SK-N-SH (cell line): Measurements from ENCODE around the gene SYNJ1. TPM values are rescaled to one million over a fixed set of nuclear protein-coding genes. Genes with fewer than 3 reads are reported as not detected.

Experiments used
- CTCF ChIA-PET: fragments of 300-600, 350-600 bp; formaldehyde crosslinking; extraction: SDS; loops from one replicate; lab custom pipeline; 2021; lab: Yijun Ruan, JAX
- POLR2A ChIA-PET: fragments of 350-600 bp; sonication (Branson Sonifier 250); formaldehyde crosslinking; extraction: SDS; loops from one replicate; lab custom pipeline; 2020; ENCODE audit warnings: antibody characterized with exemption, inconsistent platforms; lab: Yijun Ruan, JAX
- DNase-seq: peaks from one replicate; pipeline ENCODE4 v3.0.0; 2012
- H2AFZ ChIP-seq: fragments of 200-600 bp; sonication (generic); 2 replicates; pipeline ENCODE4 v1.8.1; 2016; ENCODE audit warnings: antibody characterized with exemption, mild to moderate bottlenecking, low read depth
- H3F3A ChIP-seq: fragments of 200-600 bp; sonication (generic); replicated peaks from 2 replicates; pipeline ENCODE3; 2016; ENCODE audit warnings: antibody characterized with exemption, mild to moderate bottlenecking; ENCODE audit not compliant: insufficient read depth
- H3K27ac ChIP-seq, 2 experiments: fragments of 200-500 bp in 1 of 2; fragments of 200-600 bp in 1 of 2; sonication (Bioruptor generic) in 1 of 2; sonication (generic), shearing (Covaris generic) in 1 of 2; 2 replicates each; pipeline versions ENCODE4 v1.5.1 to v1.6.1; 2014 to 2016; ENCODE audit warnings: low read depth in 2 of 2, inconsistent platforms in 1 of 2, low read length in 1 of 2, mild to moderate bottlenecking in 1 of 2, mixed read lengths in 1 of 2
- H3K27me3 ChIP-seq: fragments of 200-600 bp; sonication (generic), shearing (Covaris generic); 2 replicates; pipeline ENCODE4 v1.6.1; 2016; ENCODE audit warnings: mixed run types; ENCODE audit not compliant: insufficient read depth
- H3K36me3 ChIP-seq, 2 experiments: fragments of 200-500 bp in 1 of 2; fragments of 200-600 bp in 1 of 2; sonication (Bioruptor generic) in 1 of 2; sonication (generic) in 1 of 2; replicated peaks in 1 of 2; 2 replicates each; pipeline versions ENCODE3 to v1.5.1; 2014 to 2016; ENCODE audit warnings: low read length in 1 of 2, mild to moderate bottlenecking in 1 of 2; ENCODE audit not compliant: insufficient read depth in 2 of 2, control insufficient read depth in 1 of 2
- H3K4me1 ChIP-seq, 2 experiments: fragments of 200-500 bp in 1 of 2; fragments of 200-600 bp in 1 of 2; sonication (Bioruptor generic) in 1 of 2; sonication (generic), shearing (Covaris generic) in 1 of 2; 2 replicates each; pipeline versions ENCODE4 v1.5.1 to v1.6.1; 2014 to 2016; ENCODE audit warnings: low read depth in 1 of 2, low read length in 1 of 2, mixed run types in 1 of 2; ENCODE audit not compliant: insufficient read depth in 2 of 2, control insufficient read depth in 1 of 2
- H3K4me2 ChIP-seq: fragments of 200-600 bp; sonication (generic), shearing (Covaris generic); 2 replicates; pipeline ENCODE4 v1.6.1; 2017; ENCODE audit warnings: mixed run types
- H3K4me3 ChIP-seq, 2 experiments: fragments of 200-500 bp in 1 of 2; fragments of 200-600 bp in 1 of 2; sonication (Bioruptor generic) in 1 of 2; sonication (generic), shearing (Covaris generic) in 1 of 2; 2 replicates each; pipeline versions ENCODE4 v1.5.1 to v1.8.1; 2014 to 2016; ENCODE audit warnings: low read depth in 2 of 2, inconsistent platforms in 1 of 2, low read length in 1 of 2, mild to moderate bottlenecking in 1 of 2, mixed read lengths in 1 of 2, moderate library complexity in 1 of 2
- H3K79me2 ChIP-seq: fragments of 200-600 bp; sonication (generic); 2 replicates; pipeline ENCODE4 v1.8.1; 2017; ENCODE audit warnings: mild to moderate bottlenecking; ENCODE audit not compliant: insufficient read depth
- H3K9ac ChIP-seq: fragments of 200-600 bp; sonication (generic); 2 replicates; pipeline ENCODE4 v1.6.1; 2017; ENCODE audit warnings: mixed run types
- H3K9me2 ChIP-seq: fragments of 200-600 bp; sonication (generic); 2 replicates; pipeline ENCODE4 v1.6.1; 2017; ENCODE audit warnings: mixed run types
- H3K9me3 ChIP-seq: fragments of 200-600 bp; sonication (generic); 2 replicates; pipeline ENCODE4 v1.6.1; 2017; ENCODE audit warnings: mixed run types, mild to moderate bottlenecking, moderate library complexity
- H4K20me1 ChIP-seq: fragments of 200-600 bp; sonication (generic); 2 replicates; pipeline ENCODE4 v1.6.1; 2017; ENCODE audit warnings: mild to moderate bottlenecking, mixed run types; ENCODE audit not compliant: insufficient read depth
- FOSL2 ChIP-seq: IDR thresholded peaks from 2 replicates; pipeline ENCODE4 v1.4.0; 2012; ENCODE audit warnings: low read depth, mild to moderate bottlenecking, moderate library complexity, borderline replicate concordance
- FOXM1 ChIP-seq: IDR thresholded peaks from 2 replicates; pipeline ENCODE4 v1.4.0; 2012; ENCODE audit warnings: low read depth, mild to moderate bottlenecking
- GABPA ChIP-seq: IDR thresholded peaks from 2 replicates; pipeline ENCODE4 v1.4.0; 2012; ENCODE audit warnings: low read depth, mild to moderate bottlenecking
- NFIC ChIP-seq: IDR thresholded peaks from 2 replicates; pipeline ENCODE4 v1.4.0; 2012; ENCODE audit warnings: borderline replicate concordance
- TEAD4 ChIP-seq: IDR thresholded peaks from 2 replicates; pipeline ENCODE4 v1.4.0; 2012; ENCODE audit warnings: mild to moderate bottlenecking, borderline replicate concordance; ENCODE audit not compliant: insufficient read depth
- WGBS: methylation state at CpG from one replicate; pipeline ENCODE4 v1.1.6; 2017; ENCODE audit warnings: low lambda C conversion rate; 5-methylcytosine and 5-hydroxymethylcytosine counted together
- polyA plus RNA-seq, 3 experiments: library from polyadenylated mRNA; depleted of rRNA; stranded (reverse); fragments of >200 nt; gene quantifications; 2 replicates each; pipeline ENCODE4 v1.2.3, GENCODE V29; 2012
- TF ChIP-seq, protein P1 (sequence below): IDR thresholded peaks from 2 replicates; pipeline ENCODE4 v1.6.1; 2012; ENCODE audit warnings: mild to moderate bottlenecking, low read depth, low read length, moderate library complexity
- TF ChIP-seq, protein P2 (sequence below): fragments of 200-600 bp; sonication (generic); IDR thresholded peaks from 2 replicates; pipeline ENCODE4 v1.6.1; 2017; ENCODE audit warnings: antibody characterized with exemption, mild to moderate bottlenecking, moderate library complexity
- TF ChIP-seq, protein P3 (sequence below): IDR thresholded peaks from 2 replicates; pipeline ENCODE4; 2012
- TF ChIP-seq, protein P4 (sequence below): fragments of 150-350 bp; IDR thresholded peaks from 2 replicates; pipeline ENCODE4 v1.6.1; 2017; ENCODE audit warnings: antibody characterized with exemption, low read length, low read depth, borderline replicate concordance
- TF ChIP-seq, protein P5 (sequence below): fragments of 150-350 bp; IDR thresholded peaks from 2 replicates; pipeline ENCODE4 v1.6.1; 2016; ENCODE audit warnings: mild to moderate bottlenecking, low read depth, low read length

SYNJ1 gene
- polyA plus RNA-seq, 1 of the 3 experiments (the other 2 are of a cell fraction) = 3.3 TPM

DNA sequence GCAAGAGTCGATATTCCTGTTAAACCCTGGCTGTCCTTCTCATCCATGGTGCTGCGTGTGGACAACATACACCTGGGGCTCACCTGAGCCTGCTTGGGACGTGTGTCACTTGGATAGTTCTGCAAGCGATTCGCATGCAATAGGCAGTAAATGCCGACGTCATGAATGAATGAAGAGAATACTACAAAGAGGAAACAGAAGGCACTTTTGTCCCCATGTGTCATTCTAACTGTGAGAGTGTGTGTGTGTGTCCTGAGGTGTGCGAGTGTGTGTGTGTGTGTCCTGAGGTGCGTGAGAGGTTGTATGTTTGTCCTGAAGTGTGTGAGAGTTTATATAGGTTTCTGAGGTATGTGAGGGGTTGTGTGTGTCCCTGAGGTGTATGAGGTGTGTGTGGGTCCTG, 141.8 kb downstream of the SYNJ1 start:
- CTCF ChIA-PET = interaction anchor here (1.3 kb wide), 1 partner anchor 183 kb away, joined by 4 read pairs; no protein-coding TSS in a partner anchor
- WGBS = 76% methylated on average over 9 of the region's 9 CpGs
- no peak overlapping the region for H3K4me2 ChIP-seq
- no peak overlapping the region for H3K27ac ChIP-seq
- H3K9ac ChIP-seq = no peak overlapping the region
- H4K20me1 ChIP-seq = no peaks in the 10 kb centered on the region
- H3K79me2 ChIP-seq = no peaks in the 10 kb centered on the region
- H3F3A ChIP-seq = no peaks in the 10 kb centered on the region
- no peaks in the 10 kb centered on the region for H3K36me3 ChIP-seq
- H3K4me1 ChIP-seq = no peaks in the 10 kb centered on the region
- TF ChIP-seq NFIC (no peak), GABPA (no peak), FOSL2 (no peak), TEAD4 (no peak), FOXM1 (no peak)
- TF ChIP-seq, protein P1, sequence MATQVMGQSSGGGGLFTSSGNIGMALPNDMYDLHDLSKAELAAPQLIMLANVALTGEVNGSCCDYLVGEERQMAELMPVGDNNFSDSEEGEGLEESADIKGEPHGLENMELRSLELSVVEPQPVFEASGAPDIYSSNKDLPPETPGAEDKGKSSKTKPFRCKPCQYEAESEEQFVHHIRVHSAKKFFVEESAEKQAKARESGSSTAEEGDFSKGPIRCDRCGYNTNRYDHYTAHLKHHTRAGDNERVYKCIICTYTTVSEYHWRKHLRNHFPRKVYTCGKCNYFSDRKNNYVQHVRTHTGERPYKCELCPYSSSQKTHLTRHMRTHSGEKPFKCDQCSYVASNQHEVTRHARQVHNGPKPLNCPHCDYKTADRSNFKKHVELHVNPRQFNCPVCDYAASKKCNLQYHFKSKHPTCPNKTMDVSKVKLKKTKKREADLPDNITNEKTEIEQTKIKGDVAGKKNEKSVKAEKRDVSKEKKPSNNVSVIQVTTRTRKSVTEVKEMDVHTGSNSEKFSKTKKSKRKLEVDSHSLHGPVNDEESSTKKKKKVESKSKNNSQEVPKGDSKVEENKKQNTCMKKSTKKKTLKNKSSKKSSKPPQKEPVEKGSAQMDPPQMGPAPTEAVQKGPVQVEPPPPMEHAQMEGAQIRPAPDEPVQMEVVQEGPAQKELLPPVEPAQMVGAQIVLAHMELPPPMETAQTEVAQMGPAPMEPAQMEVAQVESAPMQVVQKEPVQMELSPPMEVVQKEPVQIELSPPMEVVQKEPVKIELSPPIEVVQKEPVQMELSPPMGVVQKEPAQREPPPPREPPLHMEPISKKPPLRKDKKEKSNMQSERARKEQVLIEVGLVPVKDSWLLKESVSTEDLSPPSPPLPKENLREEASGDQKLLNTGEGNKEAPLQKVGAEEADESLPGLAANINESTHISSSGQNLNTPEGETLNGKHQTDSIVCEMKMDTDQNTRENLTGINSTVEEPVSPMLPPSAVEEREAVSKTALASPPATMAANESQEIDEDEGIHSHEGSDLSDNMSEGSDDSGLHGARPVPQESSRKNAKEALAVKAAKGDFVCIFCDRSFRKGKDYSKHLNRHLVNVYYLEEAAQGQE = no peak
- TF ChIP-seq, protein P2, sequence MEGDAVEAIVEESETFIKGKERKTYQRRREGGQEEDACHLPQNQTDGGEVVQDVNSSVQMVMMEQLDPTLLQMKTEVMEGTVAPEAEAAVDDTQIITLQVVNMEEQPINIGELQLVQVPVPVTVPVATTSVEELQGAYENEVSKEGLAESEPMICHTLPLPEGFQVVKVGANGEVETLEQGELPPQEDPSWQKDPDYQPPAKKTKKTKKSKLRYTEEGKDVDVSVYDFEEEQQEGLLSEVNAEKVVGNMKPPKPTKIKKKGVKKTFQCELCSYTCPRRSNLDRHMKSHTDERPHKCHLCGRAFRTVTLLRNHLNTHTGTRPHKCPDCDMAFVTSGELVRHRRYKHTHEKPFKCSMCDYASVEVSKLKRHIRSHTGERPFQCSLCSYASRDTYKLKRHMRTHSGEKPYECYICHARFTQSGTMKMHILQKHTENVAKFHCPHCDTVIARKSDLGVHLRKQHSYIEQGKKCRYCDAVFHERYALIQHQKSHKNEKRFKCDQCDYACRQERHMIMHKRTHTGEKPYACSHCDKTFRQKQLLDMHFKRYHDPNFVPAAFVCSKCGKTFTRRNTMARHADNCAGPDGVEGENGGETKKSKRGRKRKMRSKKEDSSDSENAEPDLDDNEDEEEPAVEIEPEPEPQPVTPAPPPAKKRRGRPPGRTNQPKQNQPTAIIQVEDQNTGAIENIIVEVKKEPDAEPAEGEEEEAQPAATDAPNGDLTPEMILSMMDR = no peak
- TF ChIP-seq, protein P3, sequence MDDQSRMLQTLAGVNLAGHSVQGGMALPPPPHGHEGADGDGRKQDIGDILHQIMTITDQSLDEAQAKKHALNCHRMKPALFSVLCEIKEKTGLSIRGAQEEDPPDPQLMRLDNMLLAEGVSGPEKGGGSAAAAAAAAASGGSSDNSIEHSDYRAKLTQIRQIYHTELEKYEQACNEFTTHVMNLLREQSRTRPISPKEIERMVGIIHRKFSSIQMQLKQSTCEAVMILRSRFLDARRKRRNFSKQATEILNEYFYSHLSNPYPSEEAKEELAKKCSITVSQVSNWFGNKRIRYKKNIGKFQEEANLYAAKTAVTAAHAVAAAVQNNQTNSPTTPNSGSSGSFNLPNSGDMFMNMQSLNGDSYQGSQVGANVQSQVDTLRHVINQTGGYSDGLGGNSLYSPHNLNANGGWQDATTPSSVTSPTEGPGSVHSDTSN = no peak
- TF ChIP-seq, protein P4, sequence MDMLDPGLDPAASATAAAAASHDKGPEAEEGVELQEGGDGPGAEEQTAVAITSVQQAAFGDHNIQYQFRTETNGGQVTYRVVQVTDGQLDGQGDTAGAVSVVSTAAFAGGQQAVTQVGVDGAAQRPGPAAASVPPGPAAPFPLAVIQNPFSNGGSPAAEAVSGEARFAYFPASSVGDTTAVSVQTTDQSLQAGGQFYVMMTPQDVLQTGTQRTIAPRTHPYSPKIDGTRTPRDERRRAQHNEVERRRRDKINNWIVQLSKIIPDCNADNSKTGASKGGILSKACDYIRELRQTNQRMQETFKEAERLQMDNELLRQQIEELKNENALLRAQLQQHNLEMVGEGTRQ = no peak
- TF ChIP-seq, protein P5, sequence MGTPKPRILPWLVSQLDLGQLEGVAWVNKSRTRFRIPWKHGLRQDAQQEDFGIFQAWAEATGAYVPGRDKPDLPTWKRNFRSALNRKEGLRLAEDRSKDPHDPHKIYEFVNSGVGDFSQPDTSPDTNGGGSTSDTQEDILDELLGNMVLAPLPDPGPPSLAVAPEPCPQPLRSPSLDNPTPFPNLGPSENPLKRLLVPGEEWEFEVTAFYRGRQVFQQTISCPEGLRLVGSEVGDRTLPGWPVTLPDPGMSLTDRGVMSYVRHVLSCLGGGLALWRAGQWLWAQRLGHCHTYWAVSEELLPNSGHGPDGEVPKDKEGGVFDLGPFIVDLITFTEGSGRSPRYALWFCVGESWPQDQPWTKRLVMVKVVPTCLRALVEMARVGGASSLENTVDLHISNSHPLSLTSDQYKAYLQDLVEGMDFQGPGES = no peak
- no peaks in the 10 kb centered on the region for H3K27me3 ChIP-seq
- no peak overlapping the region for H3K4me3 ChIP-seq
- no peaks in the 10 kb centered on the region for H3K9me2 ChIP-seq
- POLR2A ChIA-PET = no interaction called here
- no peak overlapping the region for H2AFZ ChIP-seq
- DNase-seq = no peak
- no peaks in the 10 kb centered on the region for H3K9me3 ChIP-seq
